ENCODE data around the gene CCR8.
"Not testable (repeated sequence)": the region's sequence is repeated elsewhere in the genome, so short reads cannot be mapped to it uniquely, and the experiment has no call there.

CCR8 gene

DNA sequence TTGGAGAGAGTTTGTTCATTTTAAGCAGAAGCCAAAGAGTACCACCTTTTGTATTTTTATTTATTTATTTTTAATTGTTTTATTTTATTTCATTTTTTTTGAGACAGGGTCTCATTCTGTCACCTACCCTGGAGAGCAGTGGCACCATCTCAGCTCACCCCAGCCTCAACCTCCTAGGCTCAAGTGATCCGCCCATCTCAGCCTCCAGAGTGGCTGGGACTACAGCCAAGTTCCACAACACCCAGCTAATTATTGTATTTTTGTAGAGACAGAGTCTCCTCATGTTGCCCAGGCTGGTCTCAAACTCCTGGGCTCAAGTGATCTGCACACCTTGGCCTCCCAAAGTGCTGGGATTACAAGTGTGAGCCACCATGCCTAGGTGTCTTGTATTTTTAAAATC is 9.6 kb downstream of the CCR8 start:
- in situ Hi-C loops (cut with MboI; ENCODE audit: low pct_unique_long_range_greater_than_20kb, low sequenced_read_pairs) = no loop called here
- DNase-seq = no peak

DNA sequence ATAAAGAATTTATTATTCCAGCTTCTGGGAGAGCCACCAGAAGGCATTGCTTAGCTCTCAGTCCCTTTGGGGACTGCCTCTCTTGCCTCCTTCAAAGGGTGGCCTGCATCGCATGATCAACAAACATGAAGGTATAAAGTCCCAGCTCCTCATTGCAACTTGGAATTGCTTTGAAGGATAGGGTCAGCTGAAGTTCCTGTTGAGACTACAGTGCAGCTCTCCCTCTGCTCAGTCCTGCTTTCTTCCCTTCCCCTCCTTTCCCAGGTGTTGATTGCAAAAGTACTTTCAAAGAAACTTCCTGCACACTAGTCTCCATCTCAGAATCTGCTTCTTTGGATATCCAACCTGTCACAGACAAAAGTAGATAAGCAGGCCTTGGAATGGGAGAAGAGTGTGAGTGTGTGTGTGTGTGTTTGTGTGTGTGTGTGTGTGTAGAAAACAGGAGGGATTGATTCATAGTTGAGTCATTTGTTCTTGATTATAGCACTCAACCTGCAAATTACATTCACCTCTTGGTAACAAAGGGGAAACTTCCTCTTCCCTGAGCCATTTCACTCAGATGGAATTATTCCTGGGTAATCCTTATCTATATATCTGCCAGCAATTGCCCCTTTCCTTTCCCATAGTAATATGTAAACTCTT is 13.7 kb downstream of the CCR8 start:
- in situ Hi-C loops (cut with MboI; ENCODE audit: low pct_unique_long_range_greater_than_20kb, low sequenced_read_pairs) = no loop called here
- no peak for DNase-seq

DNA sequence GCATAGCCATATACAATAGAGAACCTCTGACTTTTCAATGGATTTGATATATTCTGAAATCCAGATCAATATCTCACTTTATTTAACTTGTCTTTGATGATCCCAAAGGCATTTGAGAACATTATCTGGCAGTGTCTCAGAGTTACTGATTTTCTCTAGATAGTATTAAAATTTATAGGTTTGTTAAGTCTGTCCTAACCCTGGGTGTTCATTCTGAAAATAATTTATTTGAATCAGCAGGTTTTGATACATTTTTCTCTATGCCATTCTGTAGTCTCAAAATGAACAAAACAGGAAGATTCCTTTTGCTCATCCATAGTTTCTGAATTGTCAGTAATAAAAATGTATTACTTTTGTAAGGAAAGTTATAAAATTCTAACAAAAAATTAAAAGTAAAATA is 14.3 kb downstream of the CCR8 start:
- in situ Hi-C loops (cut with MboI; ENCODE audit: low pct_unique_long_range_greater_than_20kb, low sequenced_read_pairs) = no loop called here

DNA sequence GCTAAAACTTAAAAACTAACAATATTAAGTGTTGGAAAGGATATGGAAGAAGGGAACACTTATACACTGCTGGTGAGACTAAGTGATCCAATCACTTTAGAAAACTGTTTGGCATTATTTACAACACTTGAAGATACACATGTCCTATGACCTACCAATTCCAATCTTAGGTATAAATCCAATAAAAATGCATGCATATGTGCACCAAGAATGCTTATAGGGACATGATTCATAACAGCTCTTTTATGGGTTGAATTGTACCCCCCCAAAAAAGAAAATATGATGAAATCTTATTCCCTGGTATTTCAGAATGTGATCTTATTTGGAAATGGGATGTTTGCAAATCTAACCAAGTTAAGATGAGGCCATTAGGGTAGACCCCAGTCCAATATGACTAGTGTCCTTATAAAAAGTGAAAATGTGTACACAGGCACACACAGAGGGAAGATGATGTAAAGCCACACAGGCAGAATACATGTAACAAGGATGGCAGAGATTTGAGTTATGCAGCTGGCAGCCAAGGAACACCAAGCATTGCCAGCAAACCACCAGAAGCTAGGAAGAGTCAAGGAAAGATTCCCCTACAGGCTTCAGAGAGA is 15.3 kb downstream of the CCR8 start:
- in situ Hi-C loops (cut with MboI; ENCODE audit: low pct_unique_long_range_greater_than_20kb, low sequenced_read_pairs) = no loop called here
- no peak for DNase-seq

More for the DNA sequence above, 14.3 kb downstream of the CCR8 start:
- no peak for DNase-seq

DNA sequence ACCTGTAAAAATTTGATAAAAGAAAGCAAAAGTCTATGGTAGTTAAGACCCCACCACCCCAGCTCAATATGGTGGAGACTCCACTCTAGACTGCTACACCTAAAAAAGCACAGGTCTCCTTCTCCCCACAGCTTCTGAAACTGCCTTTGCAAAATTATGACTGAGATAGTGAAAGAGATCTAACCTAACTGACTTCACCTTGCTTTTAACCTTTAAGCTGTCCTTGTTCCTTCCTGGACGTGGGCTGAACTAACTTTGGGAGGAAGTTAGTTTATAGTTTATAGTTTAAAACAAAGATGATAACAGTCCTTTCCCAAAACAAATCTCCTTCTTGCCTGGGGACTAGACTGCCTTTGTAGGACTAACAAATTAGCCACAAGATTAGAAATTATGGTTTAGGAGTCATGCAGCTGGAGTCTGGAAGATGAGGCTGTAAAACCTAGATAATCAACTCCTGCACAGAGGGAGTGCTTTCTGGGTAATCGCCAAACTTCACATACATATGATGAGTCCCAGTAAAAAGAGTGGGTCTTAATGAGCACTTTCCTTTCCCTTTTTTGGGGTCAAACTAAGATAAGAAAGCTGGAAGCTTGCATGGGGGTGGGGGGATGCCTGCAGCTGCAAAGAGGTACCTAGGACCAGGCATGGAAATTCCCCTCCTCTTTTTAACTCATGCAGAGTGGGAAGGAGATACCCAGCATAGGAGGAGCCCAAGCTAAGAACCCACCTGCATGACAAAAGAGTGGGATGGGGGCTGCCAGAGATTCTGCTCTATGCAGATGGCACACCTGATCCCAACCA is 17.5 kb downstream of the CCR8 start:
- in situ Hi-C loops (cut with MboI; ENCODE audit: low pct_unique_long_range_greater_than_20kb, low sequenced_read_pairs) = no loop called here
- no peak for DNase-seq

DNA sequence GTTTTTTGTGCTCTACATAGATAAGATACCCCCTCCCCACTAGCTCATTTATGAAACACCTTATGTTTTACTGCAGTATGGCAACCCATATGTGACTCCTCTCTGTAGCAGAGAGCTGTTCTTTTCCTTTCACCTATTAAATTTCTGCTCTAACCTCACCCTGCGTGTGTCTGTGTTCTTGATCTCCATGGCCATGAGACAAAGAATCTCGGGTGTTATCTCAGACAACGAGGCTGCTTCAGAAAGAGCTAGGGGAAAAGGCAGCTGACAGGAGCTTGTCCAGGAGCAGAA is 18.0 kb downstream of the CCR8 start:
- no peak for DNase-seq
- in situ Hi-C loops (cut with MboI; ENCODE audit: low pct_unique_long_range_greater_than_20kb, low sequenced_read_pairs) = no loop called here

DNA sequence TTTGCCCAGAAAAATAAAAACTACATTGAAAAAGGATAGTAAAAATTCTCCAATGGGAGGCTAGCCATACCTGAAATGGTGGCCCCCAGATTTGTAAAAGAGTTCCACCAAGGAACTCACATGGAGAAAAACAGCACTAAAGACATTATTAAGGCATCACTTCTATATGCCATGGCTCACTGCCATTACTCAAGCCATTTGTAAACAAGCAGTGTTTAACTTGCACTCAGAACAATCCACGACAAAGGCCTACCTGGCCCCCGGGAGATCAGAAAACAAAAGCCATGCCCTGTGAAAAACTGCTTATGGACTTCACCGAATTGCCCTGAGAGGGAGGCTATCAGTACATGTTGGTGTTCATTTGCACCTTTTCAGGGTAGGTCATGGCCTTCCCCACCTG is 19.6 kb downstream of the CCR8 start:
- in situ Hi-C loops (cut with MboI; ENCODE audit: low pct_unique_long_range_greater_than_20kb, low sequenced_read_pairs) = no loop called here
- DNase-seq = no peak

DNA sequence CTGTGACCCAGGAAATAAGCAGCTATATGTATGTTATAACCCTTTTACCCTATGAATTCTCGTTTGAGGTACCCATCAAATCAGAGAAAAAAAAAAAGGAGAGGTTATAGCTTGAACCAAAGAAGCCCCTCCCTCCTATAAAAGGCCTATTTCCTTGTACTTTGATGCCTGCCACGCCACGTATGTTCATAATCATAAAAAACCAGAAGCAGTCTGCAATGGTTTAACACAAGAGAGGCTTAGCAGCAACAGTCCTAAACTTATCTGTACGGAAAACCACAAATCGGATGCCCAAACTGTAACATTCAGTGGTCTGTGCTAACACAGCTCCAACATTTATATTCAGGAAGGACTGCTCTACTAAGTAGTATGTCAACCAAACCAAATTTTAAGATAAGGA is 21.2 kb downstream of the CCR8 start:
- in situ Hi-C loops (cut with MboI; ENCODE audit: low pct_unique_long_range_greater_than_20kb, low sequenced_read_pairs) = no loop called here
- peak; percentile 89 for DNase-seq

DNA sequence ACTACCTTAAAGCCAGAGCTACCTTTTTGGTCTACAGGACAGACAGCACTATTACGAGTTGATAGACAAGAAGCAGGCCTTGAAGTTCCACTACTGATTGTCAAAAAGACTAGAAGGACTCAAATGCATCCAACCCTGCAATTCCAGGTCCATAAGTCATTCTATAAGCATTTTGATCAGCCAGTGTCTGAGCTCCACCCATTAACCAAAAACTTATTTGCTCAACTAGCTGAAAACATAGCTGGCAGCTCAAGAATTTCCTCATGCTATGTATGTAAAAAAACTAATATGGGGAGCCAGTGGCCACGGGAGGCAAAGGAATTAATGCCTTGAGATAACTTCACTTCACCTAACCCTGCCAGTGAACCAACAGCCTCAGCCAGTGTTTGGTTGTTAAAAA is 21.6 kb downstream of the CCR8 start:
- DNase-seq; in situ Hi-C loops (cut with MboI; ENCODE audit: low pct_unique_long_range_greater_than_20kb, low sequenced_read_pairs): not testable (repeated sequence)

DNA sequence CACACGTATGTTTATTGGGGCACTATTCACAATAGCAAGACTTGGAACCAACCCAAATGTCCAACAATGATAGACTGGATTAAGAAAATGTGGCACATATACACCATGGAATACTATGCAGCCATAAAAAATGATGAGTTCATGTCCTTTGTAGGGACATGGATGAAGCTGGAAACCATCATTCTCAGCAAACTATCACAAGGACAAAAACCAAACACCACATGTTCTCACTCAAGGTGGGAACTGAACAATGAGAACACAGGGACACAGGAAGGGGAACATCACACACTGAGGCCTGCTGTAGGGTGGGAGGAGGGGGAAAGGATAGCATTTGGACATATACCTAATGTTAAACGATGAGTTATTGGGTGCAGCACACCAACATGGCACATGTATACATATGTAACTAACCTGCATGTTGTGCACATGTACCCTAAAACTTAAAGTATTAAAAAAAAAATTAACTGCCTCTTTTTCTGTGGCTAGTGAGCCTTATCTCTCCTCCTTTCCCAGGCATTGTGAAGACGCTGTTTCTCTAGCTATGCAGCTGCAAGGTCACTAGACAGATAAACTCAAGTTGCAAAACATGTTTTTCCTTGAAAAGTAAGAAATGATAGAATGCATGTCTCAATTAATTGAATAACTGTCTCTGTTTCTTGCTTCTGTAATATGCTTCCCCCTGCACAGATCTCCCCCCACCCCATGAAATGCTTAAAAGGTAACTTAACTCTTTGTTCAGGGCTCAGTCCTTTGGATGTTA is 23.8 kb downstream of the CCR8 start:
- DNase-seq; in situ Hi-C loops (cut with MboI; ENCODE audit: low pct_unique_long_range_greater_than_20kb, low sequenced_read_pairs): not testable (repeated sequence)

DNA sequence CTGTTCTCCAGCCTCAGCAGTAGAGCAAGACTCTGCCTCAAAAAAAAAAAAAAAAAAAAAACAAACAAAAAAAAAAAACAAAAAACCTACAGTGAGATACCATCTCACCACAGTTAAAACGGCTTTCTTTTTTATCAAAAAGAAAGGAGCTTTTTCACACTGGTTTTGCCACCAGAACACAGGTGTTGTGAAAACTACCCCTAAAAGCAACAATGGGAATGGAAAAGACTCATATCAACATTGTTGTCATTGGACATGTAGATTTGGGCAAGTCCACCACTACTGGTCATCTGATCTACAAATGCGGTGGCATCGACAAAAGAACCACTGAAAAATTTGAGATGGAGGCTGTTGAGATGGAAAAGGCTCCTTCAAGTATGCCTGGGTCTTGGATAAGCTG is 28.8 kb downstream of the CCR8 start:
- DNase-seq = no peak
- in situ Hi-C loops (cut with MboI; ENCODE audit: low pct_unique_long_range_greater_than_20kb, low sequenced_read_pairs) = no loop called here

DNA sequence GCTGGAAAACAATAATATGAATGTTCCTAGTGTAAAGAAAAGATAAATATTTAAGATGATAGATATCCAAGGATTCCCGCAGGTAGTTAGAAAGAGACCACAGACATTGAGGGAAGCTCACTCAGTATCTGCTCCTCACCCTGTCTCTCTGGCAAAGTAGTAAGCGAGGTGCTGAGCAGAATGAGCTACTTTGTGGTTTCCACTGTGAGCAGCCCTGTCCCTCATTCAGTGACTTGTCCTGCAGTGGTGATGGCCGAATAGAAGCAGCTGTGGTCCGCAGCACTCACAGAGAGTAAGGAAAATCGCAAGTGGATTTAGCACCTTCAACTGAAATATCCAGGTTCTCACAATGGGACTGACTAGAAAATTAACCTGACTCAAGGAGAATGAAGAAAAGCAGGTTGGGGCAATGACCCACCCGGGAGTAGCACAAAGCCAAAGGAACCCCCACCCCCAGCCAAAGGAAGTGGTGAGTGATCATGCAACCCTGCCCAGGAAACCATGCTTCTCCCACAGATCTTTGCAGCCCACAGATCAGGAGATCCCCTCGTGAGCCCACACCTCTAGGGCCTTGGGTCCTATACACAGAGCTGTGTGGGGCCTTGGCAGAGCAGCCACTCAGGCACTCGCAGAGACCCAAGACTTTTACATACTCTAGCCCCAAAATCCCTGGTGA is 31.9 kb downstream of the CCR8 start:
- in situ Hi-C loops (cut with MboI; ENCODE audit: low pct_unique_long_range_greater_than_20kb, low sequenced_read_pairs) = no loop called here

DNA sequence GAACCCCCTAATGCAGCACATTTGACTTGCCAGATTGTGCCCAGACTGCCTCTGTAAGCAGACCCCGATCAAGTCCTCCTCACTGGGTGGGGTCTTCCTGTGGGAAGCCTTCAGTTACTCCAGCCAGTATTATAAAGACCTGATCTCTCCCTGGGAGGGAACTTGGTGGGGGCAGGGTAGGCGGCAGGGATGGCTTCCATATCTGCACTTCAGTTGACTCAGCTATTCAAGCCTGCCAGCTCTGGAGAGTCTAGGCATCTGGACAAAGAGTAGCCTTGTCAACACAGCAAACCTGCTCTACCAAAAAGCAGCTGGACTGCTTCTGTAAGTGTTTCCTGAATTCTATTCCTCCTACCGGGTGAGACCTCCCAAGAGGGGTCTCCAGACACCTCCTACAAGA is 32.7 kb downstream of the CCR8 start:
- DNase-seq = no peak
- in situ Hi-C loops (cut with MboI; ENCODE audit: low pct_unique_long_range_greater_than_20kb, low sequenced_read_pairs) = no loop called here

More for the DNA sequence above, 31.9 kb downstream of the CCR8 start:
- peak; percentile 61 for DNase-seq

DNA sequence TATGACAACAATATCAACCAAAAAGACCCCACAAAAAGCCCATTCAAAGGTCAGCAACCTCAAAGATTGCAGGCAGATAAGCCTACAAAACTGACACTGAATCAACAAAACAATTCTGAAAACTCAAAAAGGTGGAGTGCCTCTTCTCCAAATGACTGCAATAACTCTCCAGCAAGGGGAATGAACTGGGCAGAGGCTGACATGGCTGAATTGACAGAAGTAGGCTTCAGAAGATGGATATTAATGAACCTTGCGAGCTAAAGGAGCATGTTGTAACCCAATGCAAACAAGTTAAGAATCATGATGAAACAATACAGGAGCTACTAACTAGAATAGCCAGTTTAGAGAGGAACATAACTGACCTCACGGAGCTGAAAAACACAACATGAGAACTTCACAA is 33.3 kb downstream of the CCR8 start:
- in situ Hi-C loops (cut with MboI; ENCODE audit: low pct_unique_long_range_greater_than_20kb, low sequenced_read_pairs) = no loop called here
- no peak for DNase-seq

DNA sequence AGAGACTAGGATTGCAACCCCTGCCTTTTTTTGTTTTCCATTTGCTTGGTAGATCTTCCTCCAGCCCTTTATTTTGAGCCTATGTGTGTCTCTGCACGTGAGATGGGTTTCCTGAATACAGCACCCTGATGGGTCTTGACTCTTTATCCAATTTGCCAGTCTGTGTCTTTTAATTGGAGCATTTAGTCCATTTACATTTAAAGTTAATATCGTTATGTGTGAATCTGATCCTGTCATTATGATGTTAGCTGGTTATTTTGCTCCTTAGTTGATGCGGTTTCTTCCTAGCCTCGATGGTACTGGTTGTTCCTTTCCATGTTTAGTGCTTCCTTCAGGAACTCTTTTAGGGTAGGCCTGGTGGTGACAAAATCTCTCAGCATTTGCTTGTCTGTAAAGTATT is 40.9 kb downstream of the CCR8 start:
- DNase-seq; in situ Hi-C loops (cut with MboI; ENCODE audit: low pct_unique_long_range_greater_than_20kb, low sequenced_read_pairs): not testable (repeated sequence)

DNA sequence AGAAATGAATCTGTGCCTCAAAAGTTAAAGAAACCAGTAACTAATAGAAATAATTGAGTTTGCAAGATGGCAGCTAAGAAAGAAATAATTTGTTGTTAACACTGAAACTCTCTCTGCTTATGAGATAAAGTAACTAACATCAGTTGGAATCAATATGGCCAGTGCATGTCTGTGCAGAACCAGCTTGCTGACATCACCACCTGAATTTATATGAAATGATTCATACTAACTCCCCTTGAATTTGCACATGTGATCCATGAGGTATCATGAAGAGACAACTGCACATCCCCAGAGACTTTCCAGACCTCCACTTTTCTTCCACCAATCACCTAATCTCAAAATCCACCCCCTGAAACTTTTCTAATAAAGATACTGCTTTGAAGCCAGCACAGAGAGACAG is 43.3 kb downstream of the CCR8 start:
- in situ Hi-C loops (cut with MboI; ENCODE audit: low pct_unique_long_range_greater_than_20kb, low sequenced_read_pairs) = no loop called here
- DNase-seq = no peak

DNA sequence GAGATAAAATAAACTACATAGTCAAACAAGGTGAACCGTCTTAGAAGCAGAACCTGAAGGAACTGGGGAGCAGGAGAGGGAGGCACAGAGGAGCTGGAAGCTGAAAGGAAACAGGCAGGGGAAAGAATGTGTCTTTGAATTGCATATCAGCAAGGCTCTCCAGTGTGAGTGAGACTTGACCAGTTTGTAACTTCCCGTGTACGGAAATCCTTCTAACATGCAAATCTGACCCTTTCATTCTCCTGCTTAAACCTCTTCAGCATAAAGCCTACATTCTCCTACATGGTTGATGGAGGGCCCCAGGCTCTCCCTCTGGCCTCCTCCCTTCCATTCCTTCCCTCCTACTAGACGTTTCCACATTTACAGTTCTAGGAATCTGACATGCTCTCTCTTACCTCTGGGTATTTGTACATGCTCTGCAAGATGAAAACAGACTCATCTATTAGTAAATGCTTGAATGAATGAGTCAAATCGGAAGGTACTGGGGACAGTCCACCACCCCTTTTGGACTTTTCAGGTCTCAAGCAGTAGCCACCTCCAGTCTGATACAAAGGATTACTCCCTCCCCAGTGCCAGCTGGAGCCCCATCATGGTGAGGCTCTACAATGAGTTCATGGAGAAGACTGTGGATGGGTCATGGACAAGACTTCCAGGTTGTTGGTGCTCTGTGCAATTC is 47.6 kb downstream of the CCR8 start:
- in situ Hi-C loops (cut with MboI; ENCODE audit: low pct_unique_long_range_greater_than_20kb, low sequenced_read_pairs) = loop anchor here (25.0 kb wide), 1 partner anchor 190 kb away; the partner anchor contains the start of gene XIRP1
- no peak for DNase-seq

DNA sequence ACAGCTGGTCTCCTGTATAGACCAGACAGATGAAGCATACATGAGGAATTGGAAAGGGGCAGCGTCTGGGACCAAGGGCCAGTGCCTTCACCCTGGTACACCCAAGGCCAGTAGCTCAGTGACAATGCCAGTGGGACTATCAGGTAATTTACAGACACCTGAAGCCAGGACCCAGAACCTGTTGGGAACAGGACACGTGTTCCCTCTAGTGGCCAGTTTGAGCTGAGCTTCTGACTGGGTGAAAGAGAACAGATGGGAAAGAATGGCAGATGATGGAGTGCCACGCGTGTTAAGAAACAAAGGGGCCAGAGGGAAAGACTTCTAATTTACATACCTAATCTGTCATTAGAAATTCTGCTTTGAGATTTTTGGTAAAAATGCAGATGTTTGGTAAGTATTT is 48.6 kb downstream of the CCR8 start:
- in situ Hi-C loops (cut with MboI; ENCODE audit: low pct_unique_long_range_greater_than_20kb, low sequenced_read_pairs) = loop anchor here (25.0 kb wide), 1 partner anchor 191 kb away; the partner anchor contains the start of gene XIRP1
- DNase-seq = peak; percentile 62
